NCI-H1092 (cell line): ENCODE measurements around the gene TTC7B.

Experiments used
- DNase-seq: peaks from one replicate; lab custom pipeline; 2025; lab: John Stamatoyannopoulos, UW

Gene TTC7B

GRCh38 chr14:90599748-90600507, 216.3 kb downstream of the TTC7B start:
- DNase-seq, result no peak

- no peak for DNase-seq
Measured at GRCh38 chr14:90599339-90599738, 216.9 kb downstream of the TTC7B start.

- no peak for DNase-seq
Measured at GRCh38 chr14:90597961-90598360, 218.3 kb downstream of the TTC7B start.

DNA sequence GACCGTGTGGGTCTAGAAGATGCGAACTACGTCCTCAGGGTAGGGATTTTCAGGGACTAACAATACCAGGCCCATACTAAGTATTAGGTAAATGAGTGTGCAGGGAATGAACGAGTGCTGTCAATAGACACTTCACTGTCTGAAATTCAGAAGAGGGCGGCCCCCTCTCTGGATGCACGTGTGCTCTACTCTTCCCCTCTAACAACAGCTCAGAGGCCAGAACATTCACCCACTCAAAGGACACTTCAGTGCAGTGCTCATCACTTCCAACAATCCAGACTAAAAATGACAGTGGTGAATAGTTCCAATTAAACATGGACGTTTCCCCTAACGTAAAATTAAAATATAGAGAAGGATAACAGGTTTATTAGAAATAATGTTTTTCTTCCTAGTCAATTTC, 219.5 kb downstream of the TTC7B start:
- DNase-seq, result no peak

DNA sequence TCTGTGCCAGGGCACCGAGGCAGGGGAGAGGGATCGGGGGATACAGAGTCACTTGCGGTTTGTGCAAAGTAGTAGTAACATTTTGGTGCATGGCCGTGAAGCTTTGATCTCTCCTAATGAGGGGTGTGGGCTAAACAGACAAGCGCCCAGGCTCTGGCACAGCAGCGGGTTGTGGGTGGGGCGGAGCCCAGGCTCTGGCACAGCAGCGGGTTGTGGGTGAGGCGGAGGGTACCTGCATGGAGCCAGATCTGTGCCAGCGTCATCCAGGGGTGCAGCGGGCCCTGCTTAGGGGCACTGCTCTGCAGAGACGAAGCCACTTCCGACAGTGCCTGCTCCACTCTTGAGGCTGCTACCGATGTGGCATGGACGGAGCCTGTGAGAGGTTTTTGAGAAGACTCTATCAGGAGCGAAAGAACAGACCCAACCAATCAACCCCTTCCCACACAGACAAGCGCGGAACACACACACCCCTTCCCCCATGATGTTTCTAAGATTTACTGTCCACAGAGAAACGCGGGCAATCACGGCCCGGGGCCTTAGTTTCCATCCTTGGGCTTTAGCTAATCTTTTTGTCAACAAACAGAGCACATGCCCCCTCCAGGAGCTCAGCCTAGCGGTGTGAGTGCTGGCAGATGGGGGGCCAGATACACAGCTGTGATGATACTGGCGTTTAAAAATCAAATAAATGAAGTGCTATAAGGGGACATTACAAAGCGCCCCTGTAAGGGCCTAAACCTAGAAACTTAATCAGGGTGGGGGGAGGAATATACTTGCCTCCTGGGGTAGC, 222.8 kb downstream of the TTC7B start:
- no peak for DNase-seq

- no peak for DNase-seq
Measured at GRCh38 chr14:90592655-90593054, 223.6 kb downstream of the TTC7B start.

- DNase-seq, result no peak
Measured at GRCh38 chr14:90587918-90588317, 228.3 kb downstream of the TTC7B start.

- no peak for DNase-seq
Measured at GRCh38 chr14:90587252-90587910, 228.8 kb downstream of the TTC7B start.

DNA sequence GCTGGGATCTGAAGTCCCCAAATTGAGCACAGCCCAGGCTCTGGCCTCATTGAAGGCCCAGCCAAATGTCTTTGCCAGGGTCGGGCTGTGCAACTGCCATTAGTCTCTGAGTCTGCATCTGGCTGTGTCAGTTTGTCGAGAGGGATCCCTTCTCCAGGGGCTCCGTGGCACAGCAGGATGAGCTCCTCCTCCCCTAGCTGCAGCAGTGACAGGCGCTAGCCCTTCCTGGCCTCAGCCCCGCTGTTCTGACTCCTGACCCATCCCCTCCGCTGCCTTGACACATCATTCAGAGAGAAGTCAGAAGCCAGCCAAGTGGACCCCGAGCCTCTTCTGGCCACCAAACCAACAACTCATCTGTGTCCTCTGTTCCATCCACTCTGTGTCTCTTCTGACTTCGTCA, 231.1 kb downstream of the TTC7B start:
- DNase-seq, result no peak

DNA sequence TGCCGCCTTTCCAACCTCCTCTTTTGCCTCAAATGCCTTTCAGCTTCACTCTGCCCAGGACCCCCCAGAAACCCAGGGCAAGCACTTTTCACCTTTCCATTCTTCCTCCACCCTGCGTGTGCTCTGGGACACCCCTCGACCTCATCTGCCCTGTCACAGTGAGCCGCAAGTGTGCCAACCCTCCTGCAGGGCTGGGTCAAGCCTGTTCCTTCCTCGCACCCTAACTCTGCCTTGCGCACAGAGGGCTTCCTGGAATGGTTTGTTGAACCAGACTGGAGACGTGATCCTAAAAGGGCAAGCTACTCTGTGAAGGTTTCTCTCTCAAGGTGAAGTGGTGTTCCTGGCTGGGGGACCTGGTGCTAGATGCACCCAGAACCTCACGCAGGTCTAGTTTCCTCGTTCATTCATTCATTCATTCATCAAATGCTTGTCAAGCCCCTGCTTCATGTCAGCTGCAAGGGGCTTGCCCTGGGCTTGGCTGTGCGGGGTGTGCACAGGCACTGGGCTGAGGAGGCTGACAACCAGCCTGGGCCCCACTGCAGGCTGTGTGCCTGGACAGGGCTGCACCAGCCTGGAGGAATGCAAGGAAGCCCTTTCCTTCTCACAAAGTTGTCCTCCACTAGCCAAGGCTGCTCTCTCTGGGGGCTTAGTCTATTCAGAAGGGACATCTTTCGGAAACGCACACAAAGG, 232.2 kb downstream of the TTC7B start:
- DNase-seq, result no peak

GRCh38 chr14:90583427-90583826, 232.8 kb downstream of the TTC7B start:
- no peak for DNase-seq

- no peak for DNase-seq
Measured at GRCh38 chr14:90582166-90582565, 234.1 kb downstream of the TTC7B start.

DNA sequence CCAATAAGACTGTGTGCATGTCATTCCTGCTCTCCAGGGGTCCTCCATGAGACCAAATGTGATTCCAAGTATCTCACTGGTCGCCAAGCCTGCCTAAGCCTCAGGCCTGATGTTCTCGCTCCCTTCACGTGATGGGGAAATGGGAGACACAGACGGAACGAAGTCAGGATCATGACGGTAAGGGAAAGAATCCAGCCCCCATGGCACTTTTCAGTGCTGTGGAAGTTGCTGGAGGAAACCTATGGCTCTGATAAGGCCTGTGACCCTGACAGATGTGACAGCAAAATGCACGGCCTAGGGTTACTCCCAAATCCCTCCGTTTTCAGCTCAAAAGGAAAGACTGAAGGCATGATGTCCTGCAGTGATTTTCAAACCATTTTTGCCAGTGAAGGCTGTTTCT, 234.5 kb downstream of the TTC7B start:
- DNase-seq, result no peak

- DNase-seq, result peak; percentile 58
Measured at GRCh38 chr14:90580377-90581335, 235.6 kb downstream of the TTC7B start.

GRCh38 chr14:90579816-90580215, 236.4 kb downstream of the TTC7B start:
- DNase-seq, result no peak

GRCh38 chr14:90579088-90579487, 237.1 kb downstream of the TTC7B start:
- no peak for DNase-seq

GRCh38 chr14:90578283-90578985, 237.8 kb downstream of the TTC7B start:
- DNase-seq, result no peak

GRCh38 chr14:90577661-90578282, 238.5 kb downstream of the TTC7B start:
- DNase-seq, result no peak

- DNase-seq, result no peak
Measured at GRCh38 chr14:90576981-90577660, 239.1 kb downstream of the TTC7B start.
